Stimulated activated CD4-positive, alpha-beta T cell treated with anti-CD3 and anti-CD28 coated beads, Interleukin-1b, Interleukin-23, amount 100 ng/mL, for 48 hours (primary cell): ENCODE measurements around the gene FSTL5.
"Not testable (repeated sequence)": the region's sequence is repeated elsewhere in the genome, so short reads cannot be mapped to it uniquely, and the experiment has no call there.

Source experiments
- DNase-seq: peaks from one replicate; pipeline ENCODE4 v3.0.0-alpha.2; 2020

FSTL5 gene

DNA sequence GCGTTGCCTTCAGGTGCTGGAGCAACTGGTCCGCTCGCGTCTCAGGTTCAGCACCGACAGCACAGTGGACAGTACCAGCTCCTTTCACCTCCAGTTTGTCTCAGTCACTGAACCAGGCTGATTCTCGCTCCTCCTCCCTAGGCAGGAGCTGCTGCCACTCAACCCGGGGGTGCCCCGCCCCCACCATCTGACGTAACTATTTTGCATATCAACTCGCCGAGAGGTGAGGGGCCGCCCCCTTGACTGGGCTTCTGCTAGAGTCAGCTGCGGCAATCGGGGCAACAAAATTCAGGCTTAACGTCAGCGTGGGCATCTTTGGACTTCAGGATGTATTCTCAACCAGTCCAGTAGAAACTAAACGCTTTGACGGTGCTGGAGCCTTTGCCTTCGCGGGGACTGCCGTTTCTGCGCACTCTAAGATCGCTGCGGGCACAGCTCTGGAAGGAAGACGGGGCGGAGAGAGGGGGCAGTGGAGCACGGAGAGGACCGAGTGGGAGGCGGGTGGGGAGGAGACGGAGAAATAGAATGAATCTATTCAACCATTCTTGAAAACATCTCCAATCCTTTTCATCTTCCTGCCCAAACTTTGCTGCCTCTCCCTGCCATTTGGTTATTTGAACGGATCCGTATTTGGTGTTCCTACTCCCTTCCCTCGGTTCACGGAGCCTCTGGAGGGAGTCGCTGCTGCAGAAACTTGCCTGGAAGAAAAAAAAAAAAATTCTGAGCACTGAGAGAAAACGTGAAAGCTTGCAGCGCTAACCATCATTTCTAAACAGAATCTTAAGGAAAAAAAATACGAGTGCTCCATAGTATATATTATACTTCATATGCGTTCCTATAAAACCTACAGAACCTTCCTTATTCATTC lies at the start of gene FSTL5:
Gene FSTL5 (minus strand): TSS at position 109 of the 868 bp plus-strand sequence. CDS start 52,604 bp downstream, outside the sequence.
- peak; percentile 56 for DNase-seq

DNA sequence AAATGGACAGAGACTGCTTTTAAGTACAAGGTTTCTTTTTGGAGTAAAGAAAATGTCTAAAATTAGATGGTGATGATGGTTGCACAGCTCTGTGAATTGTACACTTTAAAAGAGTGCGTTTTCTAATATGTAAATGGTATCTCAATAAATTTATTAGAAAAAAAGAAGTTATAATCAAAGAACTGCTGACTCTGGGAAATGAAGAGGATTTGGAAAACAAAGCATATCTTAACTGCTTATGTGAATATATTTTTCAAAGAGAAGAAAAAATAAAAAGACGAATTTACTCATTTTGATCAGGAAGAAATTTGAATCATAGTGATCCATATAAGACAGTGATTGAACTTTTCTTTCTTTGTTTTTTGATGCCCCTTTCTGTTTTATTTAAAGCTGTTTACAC lies 45.9 kb upstream of the FSTL5 start:
- no peak for DNase-seq

DNA sequence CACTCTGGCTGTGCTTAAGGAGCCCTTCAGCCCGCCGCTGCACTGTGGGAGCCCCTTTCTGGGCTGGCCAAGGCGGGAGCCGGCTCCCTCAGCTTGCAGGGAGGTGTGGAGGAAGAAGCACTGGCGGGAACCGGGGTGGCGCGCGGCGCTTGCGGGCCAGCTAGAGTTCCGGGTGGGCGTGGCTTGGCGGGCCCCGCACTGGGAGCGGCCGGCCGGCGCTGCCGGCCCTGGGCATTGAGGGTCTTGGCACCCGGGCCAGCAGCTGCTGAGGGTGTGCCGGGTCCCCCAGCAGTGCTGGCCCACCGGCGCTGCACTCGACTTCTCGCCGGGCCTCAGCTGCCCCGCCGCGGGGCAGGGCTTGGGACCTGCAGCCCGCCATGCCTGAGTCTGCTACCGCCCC lies 39.7 kb upstream of the FSTL5 start:
- not testable (repeated sequence) for DNase-seq

- DNase-seq, result no peak
Measured at GRCh38 chr4:162201673-162202072, 37.9 kb upstream of the FSTL5 start.

DNA sequence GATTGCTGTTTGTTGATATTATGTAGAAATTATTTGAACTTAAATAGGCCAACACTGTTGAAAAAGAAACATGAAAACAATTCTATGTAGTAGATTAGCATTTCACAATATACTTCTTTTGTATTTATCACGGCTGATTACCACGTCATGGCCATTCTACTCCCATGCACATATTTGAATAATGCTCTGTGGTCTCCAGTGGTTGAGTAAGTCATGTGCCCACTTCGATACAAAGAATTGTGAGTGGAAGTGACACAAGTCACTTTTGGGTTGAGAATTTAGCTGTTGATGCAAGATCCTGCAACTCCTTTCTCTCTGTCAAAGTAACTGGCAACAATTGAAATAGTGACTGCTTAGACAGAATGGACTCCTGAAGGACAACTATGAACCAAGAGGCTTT lies 6.7 kb upstream of the FSTL5 start:
- no peak for DNase-seq

DNA sequence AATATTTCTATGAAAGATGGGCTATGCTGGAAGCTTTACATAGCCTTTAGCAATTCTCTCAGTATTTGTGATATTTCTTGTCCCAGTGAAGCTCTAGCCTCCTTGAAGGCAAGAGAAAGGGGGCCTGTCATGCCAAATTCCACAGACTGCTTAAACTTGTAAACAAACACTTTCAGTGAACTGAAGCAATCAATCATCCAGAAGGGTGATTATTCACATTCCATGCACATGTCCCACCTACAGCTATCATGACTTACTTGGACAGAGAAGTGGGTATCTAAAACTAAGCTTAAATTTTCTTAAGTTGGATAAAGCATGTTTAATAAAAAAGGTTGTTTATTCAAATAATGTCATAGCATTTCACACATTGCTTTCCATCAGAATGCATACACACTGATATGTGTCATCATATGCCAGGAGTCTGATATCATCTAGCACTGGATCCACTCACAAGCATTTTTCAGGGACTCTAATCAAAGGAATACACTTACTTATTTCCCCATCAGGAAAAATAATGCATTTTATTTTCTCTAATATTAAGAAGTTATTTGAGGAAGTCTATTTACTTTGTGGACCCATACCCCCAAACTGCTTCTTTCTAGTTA lies 1.2 kb upstream of the FSTL5 start:
- no peak for DNase-seq

DNA sequence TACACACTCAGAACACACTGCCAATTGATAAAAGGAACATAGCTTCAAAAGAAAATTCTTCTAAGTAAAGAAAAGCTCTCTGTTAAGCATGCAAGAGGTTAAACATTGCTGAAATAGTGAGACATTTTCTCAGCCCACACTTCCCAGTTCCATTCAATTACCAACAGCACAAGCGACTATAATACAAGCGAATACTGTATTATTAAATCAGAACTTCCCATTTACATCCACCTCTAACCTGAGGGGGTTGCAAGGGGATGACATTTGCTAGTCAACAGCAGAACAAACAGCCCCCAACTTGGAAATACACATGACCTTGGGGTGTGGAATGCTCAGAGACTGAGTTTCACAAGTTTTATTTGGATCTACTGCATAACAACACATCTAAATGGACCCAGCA lies 1.1 kb downstream of the FSTL5 start:
- no peak for DNase-seq

DNA sequence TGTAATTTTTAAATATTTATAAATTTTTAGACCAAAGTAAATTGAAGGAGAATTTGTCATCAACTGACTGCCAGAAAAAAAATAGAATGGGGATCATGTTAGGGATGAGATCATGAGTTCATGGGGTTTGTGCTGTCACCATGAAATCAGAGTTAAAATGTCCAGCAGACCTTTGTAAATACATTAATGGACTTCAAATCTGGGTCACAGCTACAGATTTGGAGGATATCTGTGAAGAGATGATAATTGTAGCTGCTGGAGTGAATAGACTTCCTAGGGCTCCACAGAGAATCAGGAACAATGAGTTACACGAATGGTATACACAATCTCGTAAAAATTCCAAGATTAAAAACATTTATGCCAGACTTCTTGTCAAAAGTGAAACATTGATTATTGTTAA lies 6.6 kb downstream of the FSTL5 start:
- no peak for DNase-seq

- no peak for DNase-seq
Measured at GRCh38 chr4:162154862-162155540, 8.8 kb downstream of the FSTL5 start.

- no peak for DNase-seq
Measured at GRCh38 chr4:162151850-162152249, 11.9 kb downstream of the FSTL5 start.

- no peak for DNase-seq
Measured at GRCh38 chr4:162151386-162151785, 12.4 kb downstream of the FSTL5 start.

GRCh38 chr4:162149644-162150043 lies 14.2 kb downstream of the FSTL5 start:
- DNase-seq, result no peak

- no peak for DNase-seq
Measured at GRCh38 chr4:162140051-162140683, 23.6 kb downstream of the FSTL5 start.

DNA sequence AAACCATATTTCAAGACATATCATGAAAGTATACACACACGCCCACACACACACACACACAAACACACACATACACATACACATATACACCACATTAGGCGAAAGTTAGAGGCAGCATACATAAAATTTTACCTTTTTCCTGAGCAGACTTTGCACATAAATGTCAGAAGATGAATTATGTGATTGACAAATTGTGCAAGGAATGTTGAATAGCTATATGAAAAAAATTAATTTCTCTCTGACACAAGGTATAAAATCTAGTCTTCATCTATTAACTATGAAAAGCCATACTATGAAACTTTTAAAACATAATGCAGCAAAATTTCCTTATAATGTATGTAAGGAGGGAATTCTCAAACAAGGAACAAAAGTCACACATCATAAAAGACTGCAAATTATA lies 24.4 kb downstream of the FSTL5 start:
- no peak for DNase-seq

DNA sequence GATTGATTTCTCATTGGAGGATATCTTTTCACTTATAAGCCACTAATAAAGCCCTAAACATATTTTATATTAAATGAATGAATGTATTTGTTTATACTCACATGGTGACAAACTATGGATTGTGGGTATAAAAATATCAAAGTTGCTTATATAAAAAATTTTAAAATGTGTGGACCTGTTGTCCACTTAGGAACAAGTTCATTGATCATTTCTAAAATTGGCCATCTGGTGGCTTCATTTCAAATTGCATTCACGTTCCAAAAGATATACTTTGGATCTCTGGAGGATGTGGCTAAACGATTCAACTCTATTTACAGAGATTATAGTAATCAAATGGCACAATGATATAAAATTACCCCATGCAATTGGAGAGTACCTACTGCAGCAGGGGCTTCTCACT lies 32.5 kb downstream of the FSTL5 start:
- DNase-seq, result no peak

- DNase-seq, result no peak
Measured at GRCh38 chr4:162126729-162127128, 37.1 kb downstream of the FSTL5 start.

DNA sequence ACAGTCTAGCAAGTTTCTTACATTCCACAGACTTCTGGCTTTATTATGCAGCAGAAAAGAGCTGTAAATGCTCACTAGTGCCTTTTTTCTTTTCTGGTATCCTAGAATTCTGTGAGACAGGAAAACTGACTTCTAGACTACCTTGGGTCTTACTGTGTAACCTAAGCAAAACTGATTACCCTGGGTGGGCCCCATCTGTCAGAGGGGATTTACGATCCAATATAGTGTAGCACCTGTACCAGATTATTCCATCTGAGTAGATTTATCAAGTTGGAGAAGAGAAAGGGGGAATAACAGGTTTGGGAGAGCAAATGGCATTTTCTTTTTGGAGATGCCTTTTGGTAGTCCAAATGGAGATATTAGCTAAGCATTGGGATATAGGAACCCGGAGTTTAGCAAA lies 46.7 kb downstream of the FSTL5 start:
- no peak for DNase-seq

- no peak for DNase-seq
Measured at GRCh38 chr4:162116095-162116779, 47.6 kb downstream of the FSTL5 start.

DNA sequence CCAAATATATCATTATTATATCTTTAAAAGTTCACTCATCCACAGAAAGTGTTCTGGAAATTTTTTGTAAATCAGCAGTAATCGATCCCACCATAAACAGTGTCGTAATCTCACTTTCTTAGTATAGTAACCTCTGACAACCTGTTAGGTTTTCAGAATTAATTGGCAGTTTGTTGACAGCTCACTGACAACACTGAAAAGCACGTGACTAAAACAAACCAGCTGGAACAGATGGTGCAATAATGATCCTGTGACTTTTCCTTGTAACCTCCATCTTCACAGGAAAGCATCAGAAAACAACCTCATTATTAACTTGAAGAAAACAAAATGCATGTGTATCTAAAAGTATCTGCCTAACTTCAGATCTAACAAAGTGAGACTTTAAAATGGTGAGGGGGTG lies 48.5 kb downstream of the FSTL5 start:
- no peak for DNase-seq

DNA sequence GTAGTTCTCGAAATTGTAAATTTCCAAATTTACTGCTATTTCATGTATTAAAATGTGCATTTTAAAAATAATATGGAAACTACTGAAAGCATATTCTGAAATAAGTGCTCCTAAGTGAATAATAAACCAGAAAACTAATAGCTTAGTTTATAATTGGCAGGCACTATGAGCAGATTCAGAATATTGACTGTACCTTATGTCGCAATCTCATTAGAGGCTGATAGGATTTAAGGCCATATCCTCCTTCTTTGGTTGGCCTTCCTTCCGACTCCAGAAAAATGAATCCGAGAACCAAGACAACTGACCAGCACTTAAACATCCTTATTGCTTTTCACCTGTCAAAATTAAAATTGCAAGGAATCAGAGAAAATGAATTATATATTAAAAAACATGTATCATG lies 52.7 kb downstream of the FSTL5 start:
- DNase-seq, result no peak

DNA sequence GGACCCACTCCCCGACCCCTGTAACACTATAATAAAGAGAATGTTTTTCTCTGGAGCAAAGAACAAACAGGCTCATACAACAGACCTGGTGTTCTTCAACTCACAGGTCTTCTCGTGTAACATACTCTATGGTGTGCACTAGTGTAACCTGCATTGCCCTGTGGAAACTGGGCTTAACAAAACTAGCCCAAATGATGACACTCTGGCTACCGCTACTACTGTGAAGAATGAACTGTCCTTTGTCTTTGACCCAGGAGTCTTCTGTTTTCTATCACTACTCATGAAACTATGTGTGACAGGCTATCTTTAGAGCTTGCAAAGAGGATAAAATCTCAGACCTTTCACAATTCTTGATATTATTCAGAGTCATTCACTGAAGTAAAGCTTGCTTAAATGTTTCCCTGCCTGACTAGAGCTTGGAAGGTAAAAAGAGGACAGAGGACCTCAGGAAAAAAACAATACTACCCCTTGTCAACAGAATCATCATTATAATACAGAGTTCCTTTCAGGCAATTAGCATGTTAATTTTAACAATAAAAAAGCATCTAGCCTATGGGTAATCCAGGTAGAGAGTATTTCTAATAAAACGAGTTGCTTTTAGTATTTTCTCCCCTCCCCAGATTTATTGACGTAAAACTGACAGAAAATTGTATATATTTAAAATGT lies 59.2 kb downstream of the FSTL5 start:
- no peak for DNase-seq

DNA sequence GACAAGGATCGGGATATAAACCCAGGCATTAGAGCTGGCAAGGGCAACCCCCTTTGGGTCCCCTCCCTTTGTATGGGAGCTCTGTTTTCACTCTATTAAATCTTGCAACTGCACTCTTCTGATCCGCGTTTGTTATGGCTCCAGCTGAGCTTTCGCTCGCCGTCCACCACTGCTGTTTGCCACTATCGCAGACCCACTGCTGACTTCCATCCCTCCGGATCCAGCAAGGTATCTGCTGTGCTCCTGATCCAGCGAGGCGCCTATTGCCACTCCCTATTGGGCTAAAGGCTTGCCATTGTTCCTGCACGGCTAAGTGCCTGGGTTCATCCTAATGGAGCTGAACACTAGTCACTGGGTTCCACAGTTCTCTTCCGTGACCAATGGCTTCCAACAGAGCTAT lies 59.9 kb downstream of the FSTL5 start:
- not testable (repeated sequence) for DNase-seq
